HFF-Myc (cell line): ENCODE measurements around the gene GRIK4.

ENCODE experiments used
- DNase-seq: peaks from one replicate; pipeline ENCODE4 v3.0.0-alpha.2; 2011; ENCODE audit warnings: low read depth; ENCODE audit errors: extremely low read depth
- H3K4me3 ChIP-seq: replicated peaks from 2 replicates; pipeline ENCODE4 v1.5.1; 2011; ENCODE audit warnings: low read depth, mild to moderate bottlenecking, control low read depth, low read length
- CTCF ChIP-seq: IDR thresholded peaks from 2 replicates; pipeline ENCODE4 v1.5.1; 2012; ENCODE audit warnings: mild to moderate bottlenecking, low read depth, low read length, control low read depth; ENCODE audit errors: missing control alignments

GRIK4 gene

DNA sequence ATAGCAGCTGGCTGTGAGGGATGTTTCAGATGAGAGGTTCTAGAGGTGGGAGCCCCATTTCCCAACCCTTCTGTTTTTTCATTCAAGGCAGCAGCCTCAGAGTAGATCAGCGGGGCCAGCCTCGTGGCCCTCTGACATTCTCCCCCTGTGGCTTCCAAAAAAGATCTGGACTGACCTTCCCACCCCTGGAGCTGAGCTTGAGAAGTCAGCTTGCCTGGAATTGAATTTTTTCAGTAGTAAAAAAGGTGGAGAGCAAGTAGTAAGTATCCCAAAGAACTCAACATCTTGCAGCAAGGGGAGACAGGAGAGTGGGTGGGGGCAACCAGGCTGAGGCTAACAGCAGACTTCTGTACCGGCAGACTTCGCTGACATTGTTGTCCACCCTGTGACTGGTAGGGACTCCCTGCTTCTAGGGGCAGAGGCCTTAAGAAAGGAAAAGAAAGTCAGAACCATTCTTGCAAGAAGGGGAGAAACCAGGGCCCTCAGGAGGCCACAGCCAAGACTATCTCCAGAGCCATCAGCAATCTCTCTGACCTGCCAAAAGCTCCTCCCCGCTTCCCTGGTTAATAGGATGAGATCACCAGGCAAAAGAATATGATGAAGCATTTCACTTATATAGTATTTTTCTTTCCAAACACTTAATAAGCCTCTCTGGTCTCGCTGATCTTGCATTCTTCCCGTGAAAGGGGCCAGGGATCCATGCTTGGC, 2.0 kb upstream of the GRIK4 start:
- no peak for DNase-seq
- no peak overlapping the region for H3K4me3 ChIP-seq
- TF ChIP-seq CTCF = no peak

DNA sequence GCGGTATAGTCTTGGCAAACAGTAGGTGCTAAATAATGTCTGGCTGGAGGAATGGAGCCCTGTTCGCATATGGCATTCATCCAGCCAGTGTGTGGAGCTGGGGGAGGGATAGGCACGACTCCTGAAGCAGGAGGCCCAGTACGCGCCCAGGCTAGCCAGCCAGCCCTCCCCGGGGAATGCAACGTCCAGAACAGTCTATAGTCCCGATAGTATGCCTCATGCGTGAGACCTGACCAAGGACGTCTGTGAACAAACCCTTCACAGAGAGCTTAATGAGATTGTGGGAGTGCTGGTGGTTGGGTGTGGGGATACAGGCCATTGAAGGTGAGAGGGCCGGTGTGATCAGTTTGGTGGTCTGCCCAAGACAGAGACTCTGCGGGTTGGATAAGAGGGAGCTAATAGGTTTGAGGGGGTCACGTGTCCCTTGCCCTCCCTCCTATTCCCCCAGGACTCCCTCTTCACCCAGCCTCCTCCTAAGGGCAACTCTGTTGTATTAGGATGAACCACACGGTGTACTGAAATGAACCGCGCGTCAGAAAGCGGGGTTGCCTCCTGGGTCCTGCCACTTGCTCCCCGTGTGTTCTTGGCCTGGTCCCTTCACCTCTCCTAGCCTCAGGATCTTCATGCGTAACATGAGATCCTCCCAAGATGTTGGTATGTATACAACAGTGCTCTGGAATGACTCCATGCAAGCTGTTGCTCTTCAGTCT, 987 bp upstream of the GRIK4 start:
- TF ChIP-seq CTCF = no peak
- DNase-seq = no peak
- H3K4me3 ChIP-seq = no peak overlapping the region

DNA sequence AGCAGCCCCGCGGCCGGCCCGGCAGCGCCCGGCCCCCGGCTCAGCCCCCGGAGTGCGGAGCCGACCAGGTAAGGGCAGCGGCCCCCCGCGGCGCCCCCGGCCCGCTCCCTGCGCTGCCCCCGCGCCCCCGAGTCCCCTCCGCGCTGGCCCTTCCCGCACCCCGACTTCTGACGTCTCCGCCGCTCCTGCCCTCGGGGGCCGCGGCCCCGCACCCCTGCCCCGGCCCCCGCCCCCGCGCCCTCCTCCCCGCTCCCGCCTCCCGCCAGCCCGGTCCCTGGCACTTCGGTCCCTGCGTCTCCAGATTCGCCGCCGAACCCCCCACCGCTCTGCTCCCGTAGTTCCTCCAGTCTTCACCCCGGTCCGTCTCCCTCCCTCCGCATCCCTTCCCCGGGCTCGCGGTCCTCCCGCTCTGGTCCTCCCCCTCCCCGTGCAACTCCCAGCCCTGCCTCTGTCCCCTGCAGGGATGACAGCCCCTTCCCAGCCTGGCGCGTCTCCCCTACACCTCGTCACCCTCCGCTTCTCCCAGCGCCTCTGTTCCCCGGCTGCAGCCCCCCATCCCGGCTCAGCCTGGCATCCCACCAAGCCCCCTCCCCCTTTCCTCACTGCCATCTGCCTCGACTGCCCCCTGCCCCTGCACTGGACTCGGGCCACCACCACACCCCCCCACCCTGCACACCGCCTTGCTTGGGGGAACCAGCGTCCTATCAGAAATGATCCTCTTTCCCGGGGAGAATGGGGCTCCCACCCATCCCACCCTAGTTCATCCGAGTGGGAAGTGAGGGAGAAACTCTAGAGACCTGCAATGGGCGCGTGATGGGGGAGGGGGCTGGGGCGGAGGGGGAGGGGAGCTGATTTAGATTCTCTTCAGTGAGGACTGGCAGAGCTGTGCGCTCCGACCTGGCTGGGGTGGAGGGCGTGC, 531 bp downstream of the GRIK4 start:
- no peak for TF ChIP-seq CTCF
- no peak for DNase-seq
- no peak overlapping the region for H3K4me3 ChIP-seq

- no peak for TF ChIP-seq CTCF
- DNase-seq = no peak
- H3K4me3 ChIP-seq = no peak overlapping the region
Observed at GRCh38 chr11:120512739-120513435, 1.3 kb downstream of the GRIK4 start.

- DNase-seq = no peak
- TF ChIP-seq CTCF = no peak
- H3K4me3 ChIP-seq = no peak overlapping the region
Observed at GRCh38 chr11:120513436-120514315, 2.1 kb downstream of the GRIK4 start.
